Panc1 (cell line): ENCODE data around the gene FKBP10.

Experiments
- POLR2AphosphoS5 ChIP-seq: IDR thresholded peaks from 2 replicates; pipeline ENCODE4 v1.6.1; 2012; ENCODE audit warnings: mild to moderate bottlenecking, low read depth, low read length, moderate library complexity
- SIN3A ChIP-seq: IDR thresholded peaks from 2 replicates; pipeline ENCODE4 v1.6.1; 2012; ENCODE audit warnings: low read depth, mild to moderate bottlenecking, low read length, moderate library complexity, borderline replicate concordance; ENCODE audit not compliant: insufficient read depth
- TCF7L2 ChIP-seq: IDR thresholded peaks from 2 replicates; pipeline ENCODE4 v1.6.1; 2011; ENCODE audit warnings: mild to moderate bottlenecking, low read depth, low read length, inconsistent platforms
- TF ChIP-seq, protein P1 (sequence below): fragments of 450-650 bp; IDR thresholded peaks from 2 replicates; pipeline ENCODE4 v1.5.1; 2017; ENCODE audit warnings: mild to moderate bottlenecking
- TF ChIP-seq, protein P2 (sequence below), 2 experiments: IDR thresholded peaks; 2 replicates each; pipeline ENCODE4 v1.6.1; 2011 to 2012; ENCODE audit warnings: low read depth in 2 of 2, control low read depth in 1 of 2, low read length in 1 of 2, mild to moderate bottlenecking in 1 of 2, moderate library complexity in 1 of 2; ENCODE audit not compliant: insufficient read depth in 1 of 2

DNA sequence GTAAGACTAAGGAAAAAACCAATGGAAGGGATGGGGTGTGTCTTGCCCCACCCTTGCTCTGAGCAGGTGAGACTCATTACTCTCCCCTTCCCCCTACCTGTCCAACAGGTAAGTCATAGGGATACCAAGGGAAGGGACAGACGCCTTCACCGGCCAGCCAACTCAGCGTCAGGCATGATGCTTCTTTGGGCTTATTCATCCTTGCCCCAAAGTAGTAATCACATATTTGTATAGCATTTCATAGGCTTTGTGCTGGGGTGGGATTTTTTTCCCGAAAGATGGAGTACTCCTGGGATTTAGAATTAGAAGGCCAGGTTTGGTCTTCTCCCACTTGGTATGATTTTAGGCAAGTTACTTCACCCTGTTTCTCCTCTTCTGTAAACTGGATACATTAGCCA is 25.8 kb upstream of the FKBP10 start:
- TF ChIP-seq, protein P1, sequence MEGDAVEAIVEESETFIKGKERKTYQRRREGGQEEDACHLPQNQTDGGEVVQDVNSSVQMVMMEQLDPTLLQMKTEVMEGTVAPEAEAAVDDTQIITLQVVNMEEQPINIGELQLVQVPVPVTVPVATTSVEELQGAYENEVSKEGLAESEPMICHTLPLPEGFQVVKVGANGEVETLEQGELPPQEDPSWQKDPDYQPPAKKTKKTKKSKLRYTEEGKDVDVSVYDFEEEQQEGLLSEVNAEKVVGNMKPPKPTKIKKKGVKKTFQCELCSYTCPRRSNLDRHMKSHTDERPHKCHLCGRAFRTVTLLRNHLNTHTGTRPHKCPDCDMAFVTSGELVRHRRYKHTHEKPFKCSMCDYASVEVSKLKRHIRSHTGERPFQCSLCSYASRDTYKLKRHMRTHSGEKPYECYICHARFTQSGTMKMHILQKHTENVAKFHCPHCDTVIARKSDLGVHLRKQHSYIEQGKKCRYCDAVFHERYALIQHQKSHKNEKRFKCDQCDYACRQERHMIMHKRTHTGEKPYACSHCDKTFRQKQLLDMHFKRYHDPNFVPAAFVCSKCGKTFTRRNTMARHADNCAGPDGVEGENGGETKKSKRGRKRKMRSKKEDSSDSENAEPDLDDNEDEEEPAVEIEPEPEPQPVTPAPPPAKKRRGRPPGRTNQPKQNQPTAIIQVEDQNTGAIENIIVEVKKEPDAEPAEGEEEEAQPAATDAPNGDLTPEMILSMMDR, result no peak
- TF ChIP-seq POLR2AphosphoS5 (no peak), SIN3A (no peak), TCF7L2 (no peak)
- TF ChIP-seq, protein P2, sequence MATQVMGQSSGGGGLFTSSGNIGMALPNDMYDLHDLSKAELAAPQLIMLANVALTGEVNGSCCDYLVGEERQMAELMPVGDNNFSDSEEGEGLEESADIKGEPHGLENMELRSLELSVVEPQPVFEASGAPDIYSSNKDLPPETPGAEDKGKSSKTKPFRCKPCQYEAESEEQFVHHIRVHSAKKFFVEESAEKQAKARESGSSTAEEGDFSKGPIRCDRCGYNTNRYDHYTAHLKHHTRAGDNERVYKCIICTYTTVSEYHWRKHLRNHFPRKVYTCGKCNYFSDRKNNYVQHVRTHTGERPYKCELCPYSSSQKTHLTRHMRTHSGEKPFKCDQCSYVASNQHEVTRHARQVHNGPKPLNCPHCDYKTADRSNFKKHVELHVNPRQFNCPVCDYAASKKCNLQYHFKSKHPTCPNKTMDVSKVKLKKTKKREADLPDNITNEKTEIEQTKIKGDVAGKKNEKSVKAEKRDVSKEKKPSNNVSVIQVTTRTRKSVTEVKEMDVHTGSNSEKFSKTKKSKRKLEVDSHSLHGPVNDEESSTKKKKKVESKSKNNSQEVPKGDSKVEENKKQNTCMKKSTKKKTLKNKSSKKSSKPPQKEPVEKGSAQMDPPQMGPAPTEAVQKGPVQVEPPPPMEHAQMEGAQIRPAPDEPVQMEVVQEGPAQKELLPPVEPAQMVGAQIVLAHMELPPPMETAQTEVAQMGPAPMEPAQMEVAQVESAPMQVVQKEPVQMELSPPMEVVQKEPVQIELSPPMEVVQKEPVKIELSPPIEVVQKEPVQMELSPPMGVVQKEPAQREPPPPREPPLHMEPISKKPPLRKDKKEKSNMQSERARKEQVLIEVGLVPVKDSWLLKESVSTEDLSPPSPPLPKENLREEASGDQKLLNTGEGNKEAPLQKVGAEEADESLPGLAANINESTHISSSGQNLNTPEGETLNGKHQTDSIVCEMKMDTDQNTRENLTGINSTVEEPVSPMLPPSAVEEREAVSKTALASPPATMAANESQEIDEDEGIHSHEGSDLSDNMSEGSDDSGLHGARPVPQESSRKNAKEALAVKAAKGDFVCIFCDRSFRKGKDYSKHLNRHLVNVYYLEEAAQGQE (IDR thresholded peaks at IDR 0.05; ENCODE audit: insufficient read depth in 1 of 2, low read depth in 2 of 2, low read length in 1 of 2), result no peak
